ENCODE measurements around the gene MFSD11. TPM values are rescaled to one million over a fixed set of nuclear protein-coding genes. Genes with fewer than 3 reads are reported as not detected.
A peak's percentile ranks its signal among the peaks of the same experiment; 100 is the strongest.
"Not testable (repeated sequence)": the region's sequence is repeated elsewhere in the genome, so short reads cannot be mapped to it uniquely, and the experiment has no call there.

Gene MFSD11
- total RNA-seq, 1 donor from 2014 or later: 32.3 TPM

- Histone ChIP-seq H3K9me3 (no peaks in the 10 kb centered on the region), H3K4me3 (no peak overlapping the region), H3K27me3 (no peaks in the 10 kb centered on the region), H3K27ac (no peak overlapping the region), H3K36me3 (no peaks in the 10 kb centered on the region), H3K4me1 (peaks cover 47% of the 10 kb centered on the region)
- intact Hi-C loops (cut with DNase I): no loop called here
- no peak for TF ChIP-seq CTCF (IDR thresholded peaks at IDR 0.05)
- ATAC-seq (no peak), DNase-seq (no peak)
Measured at GRCh38 chr17:76691379-76692191, 46.3 kb upstream of the MFSD11 start.

- no peaks in the 10 kb centered on the region for H3K9me3 ChIP-seq
- DNase-seq (no peak), ATAC-seq (no peak)
- intact Hi-C loops (cut with DNase I): no loop called here
- no peak overlapping the region for H3K4me3 ChIP-seq
- peaks cover 54% of the 10 kb centered on the region for H3K4me1 ChIP-seq
- H3K36me3 ChIP-seq: no peaks in the 10 kb centered on the region
- TF ChIP-seq CTCF (IDR thresholded peaks at IDR 0.05): no peak
- no peaks in the 10 kb centered on the region for H3K27me3 ChIP-seq
- no peak overlapping the region for H3K27ac ChIP-seq
Measured at GRCh38 chr17:76695059-76695831, 42.7 kb upstream of the MFSD11 start.

- Histone ChIP-seq H3K27me3 (no peaks in the 10 kb centered on the region), H3K36me3 (no peaks in the 10 kb centered on the region), H3K4me3 (no peak overlapping the region), H3K27ac (peak overlapping the region; percentile 63), H3K9me3 (no peaks in the 10 kb centered on the region), H3K4me1 (peaks cover 52% of the 10 kb centered on the region)
- intact Hi-C loops (cut with DNase I): no loop called here
- no peak for TF ChIP-seq CTCF (IDR thresholded peaks at IDR 0.05)
- DNase-seq (no peak), ATAC-seq (peak; percentile 42)
Measured at GRCh38 chr17:76696763-76697701, 40.9 kb upstream of the MFSD11 start.

- H3K4me3 ChIP-seq: no peak overlapping the region
- H3K27ac ChIP-seq: peak overlapping the region; percentile 63
- H3K9me3 ChIP-seq: no peaks in the 10 kb centered on the region
- DNase-seq (no peak), ATAC-seq (no peak)
- no peaks in the 10 kb centered on the region for H3K36me3 ChIP-seq
- peaks cover 53% of the 10 kb centered on the region for H3K4me1 ChIP-seq
- intact Hi-C loops (cut with DNase I): no loop called here
- no peak for TF ChIP-seq CTCF (IDR thresholded peaks at IDR 0.05)
- no peaks in the 10 kb centered on the region for H3K27me3 ChIP-seq
Measured at GRCh38 chr17:76697702-76698465, 40.0 kb upstream of the MFSD11 start.

GRCh38 chr17:76698466-76698977, 39.4 kb upstream of the MFSD11 start:
- intact Hi-C loops (cut with DNase I); H3K36me3 ChIP-seq; H3K4me3 ChIP-seq; H3K9me3 ChIP-seq; ATAC-seq; H3K27me3 ChIP-seq; DNase-seq: not testable (repeated sequence)
- H3K4me1 ChIP-seq: peaks cover 53% of the 10 kb centered on the region
- peak overlapping the region; percentile 63 for H3K27ac ChIP-seq
